H7 (cell line): ENCODE data around the gene ZFC3H1. TPM values are rescaled to one million over a fixed set of nuclear protein-coding genes. Genes with fewer than 3 reads are reported as not detected.

Experiments
- DNase-seq: peaks from one replicate; pipeline ENCODE4 v3.0.0; 2012
- H3K27me3 ChIP-seq: 2 replicates; pipeline ENCODE4 v1.6.0; 2011; ENCODE audit warnings: mild to moderate bottlenecking, low read length; ENCODE audit not compliant: control insufficient read depth, insufficient read depth
- H3K36me3 ChIP-seq: replicated peaks from 2 replicates; pipeline ENCODE4 v1.5.1; 2011; ENCODE audit warnings: low read length; ENCODE audit not compliant: control insufficient read depth, insufficient read depth
- H3K4me3 ChIP-seq: 2 replicates; pipeline ENCODE4 v1.5.1; 2011; ENCODE audit warnings: low read depth, mild to moderate bottlenecking, control low read depth, low read length, moderate library complexity; ENCODE audit not compliant: insufficient read depth
- total RNA-seq: library from RNA; depleted of rRNA; stranded (reverse); fragments of >200 nt; shearing (Covaris generic); gene quantifications from 2 replicates; pipeline ENCODE4 v1.2.3, GENCODE V29; 2014

The ZFC3H1 gene
- total RNA-seq, 1 experiment from 2014 or later, result 8.7 TPM

DNA sequence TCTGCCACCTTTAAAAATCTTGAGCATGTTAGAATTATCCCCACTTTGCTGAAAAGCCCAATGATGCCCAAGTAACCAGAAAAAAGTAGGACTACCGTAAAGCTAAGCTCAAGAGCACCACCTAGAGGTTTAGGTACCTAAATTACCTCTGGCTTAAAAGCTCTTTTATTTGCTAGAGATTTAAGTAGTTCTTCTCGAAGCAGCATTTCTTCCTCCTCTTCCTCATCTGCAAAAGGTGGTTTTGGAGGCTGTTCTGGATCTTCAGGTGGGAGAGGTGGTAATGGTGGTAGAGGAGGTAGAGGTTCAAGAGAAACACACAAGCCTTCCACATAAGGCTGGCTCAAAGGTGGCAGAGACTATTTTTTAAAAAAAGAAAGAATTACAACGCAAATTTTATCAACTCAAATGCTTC lies 26.9 kb downstream of the ZFC3H1 start:
- no peaks in the 10 kb centered on the region for H3K27me3 ChIP-seq
- peak; percentile 57 for DNase-seq
- peaks cover 26% of the 10 kb centered on the region for H3K36me3 ChIP-seq
- no peak overlapping the region for H3K4me3 ChIP-seq

DNA sequence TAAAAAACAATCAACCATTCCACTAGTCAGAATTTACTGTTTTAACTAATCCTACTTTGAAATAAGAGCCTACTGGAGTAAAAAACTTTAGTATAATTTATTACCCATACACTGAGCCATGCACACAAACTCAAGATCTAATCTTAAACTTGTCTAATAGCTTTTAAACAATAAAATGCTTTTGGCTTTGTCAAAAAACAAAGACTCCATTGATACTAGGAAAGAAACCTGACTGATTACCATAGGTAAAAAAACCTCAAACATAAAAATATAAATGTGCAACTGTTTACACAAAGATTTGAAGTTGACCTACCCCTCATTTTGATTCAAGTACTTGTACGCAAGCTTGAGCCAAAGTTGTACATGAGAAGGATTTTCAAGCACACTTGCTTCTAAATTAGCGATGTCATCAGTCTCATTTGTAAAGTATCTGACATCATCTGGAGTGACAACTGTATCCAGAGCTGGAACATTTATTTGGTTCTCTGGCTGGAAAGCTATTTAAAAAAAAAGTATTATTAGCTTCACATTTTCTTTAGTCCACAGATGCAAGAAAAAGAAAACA lies 36.1 kb downstream of the ZFC3H1 start:
- H3K36me3 ChIP-seq, result peaks cover 11% of the 10 kb centered on the region
- DNase-seq, result no peak

DNA sequence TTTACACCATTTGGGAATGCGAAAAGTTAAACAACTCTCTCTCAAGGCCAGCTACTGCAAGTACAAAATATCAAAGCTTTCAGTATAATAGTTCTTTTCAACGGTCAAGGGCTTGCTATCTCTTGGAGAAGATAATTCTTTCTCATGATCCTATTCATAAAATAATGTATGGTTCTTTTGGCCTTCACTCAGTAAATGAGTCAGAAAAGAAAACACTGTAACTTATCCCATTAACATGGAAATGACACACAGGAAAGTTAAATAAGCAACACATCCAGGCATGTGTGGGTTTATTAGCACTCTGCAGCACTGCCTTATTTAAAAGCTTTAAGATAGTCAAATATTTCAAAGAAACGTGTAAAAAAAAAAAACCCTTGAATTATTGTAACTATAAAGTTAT lies 36.9 kb downstream of the ZFC3H1 start:
- Histone ChIP-seq H3K4me3 (no peak overlapping the region), H3K27me3 (no peaks in the 10 kb centered on the region), H3K36me3 (peaks cover 10% of the 10 kb centered on the region)
- no peak for DNase-seq

More for the DNA sequence above, 36.1 kb downstream of the ZFC3H1 start:
- Histone ChIP-seq H3K4me3 (no peak overlapping the region), H3K27me3 (no peaks in the 10 kb centered on the region)

DNA sequence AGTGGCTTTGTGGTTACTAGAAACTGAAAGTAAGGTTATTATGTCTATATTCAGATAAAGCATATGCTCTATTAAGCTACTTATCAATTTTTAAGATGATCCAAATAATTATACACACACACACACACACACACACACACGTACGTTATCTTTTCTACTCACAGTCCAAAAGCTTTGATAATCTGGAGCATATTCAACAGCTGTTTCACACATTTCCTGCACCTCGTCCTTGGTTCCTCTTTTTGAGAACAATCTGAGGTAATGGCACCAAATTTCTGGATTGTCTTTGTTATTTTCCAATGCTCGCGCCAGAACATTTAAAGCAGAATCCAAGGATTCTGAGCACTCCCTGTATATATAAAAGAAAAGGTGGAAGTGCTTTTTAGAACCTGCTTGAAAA lies 37.5 kb downstream of the ZFC3H1 start:
- H3K4me3 ChIP-seq, result no peak overlapping the region
- H3K27me3 ChIP-seq, result no peaks in the 10 kb centered on the region
- peaks cover 8% of the 10 kb centered on the region for H3K36me3 ChIP-seq
- DNase-seq, result no peak

DNA sequence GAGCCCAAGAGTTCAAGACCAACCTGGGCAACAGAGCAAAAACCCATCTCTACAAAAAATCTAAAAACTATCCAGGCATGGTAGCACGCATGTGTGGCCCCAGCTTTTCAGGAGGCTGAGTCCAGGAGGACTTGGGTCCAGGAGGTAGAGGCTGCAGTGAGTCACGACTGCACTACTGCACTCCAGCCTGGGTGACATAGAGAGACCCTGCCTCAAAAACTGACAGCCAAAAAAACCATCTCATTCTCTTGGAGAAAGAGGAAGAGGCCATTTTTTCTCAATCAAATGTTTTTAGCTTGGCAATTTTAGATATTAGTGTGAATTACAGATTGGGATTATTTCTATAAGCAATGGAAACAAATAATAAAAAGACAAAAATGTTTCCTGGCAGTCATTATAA lies 38.2 kb downstream of the ZFC3H1 start:
- no peak for DNase-seq
- Histone ChIP-seq H3K4me3 (no peak overlapping the region), H3K36me3 (peaks cover 8% of the 10 kb centered on the region), H3K27me3 (no peaks in the 10 kb centered on the region)

DNA sequence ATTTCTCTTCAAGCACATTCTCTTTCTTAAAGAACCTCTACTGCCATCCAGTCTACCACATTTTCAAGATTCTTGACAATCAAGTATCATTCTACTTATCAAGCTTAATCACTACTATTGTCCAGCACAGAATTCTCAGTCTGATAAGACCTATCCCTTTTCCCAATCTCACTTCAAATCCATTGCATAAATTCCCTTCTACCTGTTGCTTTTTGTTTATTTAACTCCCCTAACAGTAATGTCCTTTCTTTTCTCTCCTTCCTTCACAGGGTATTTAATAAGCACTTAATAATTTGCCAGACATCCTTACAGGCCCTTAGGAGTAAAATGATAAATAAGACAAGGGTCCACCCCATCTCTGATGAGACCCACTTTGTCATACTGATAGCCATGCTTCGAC lies 41.7 kb downstream of the ZFC3H1 start:
- H3K27me3 ChIP-seq, result no peaks in the 10 kb centered on the region
- no peak for DNase-seq
- no peak overlapping the region for H3K4me3 ChIP-seq
- H3K36me3 ChIP-seq, result peaks cover 9% of the 10 kb centered on the region

DNA sequence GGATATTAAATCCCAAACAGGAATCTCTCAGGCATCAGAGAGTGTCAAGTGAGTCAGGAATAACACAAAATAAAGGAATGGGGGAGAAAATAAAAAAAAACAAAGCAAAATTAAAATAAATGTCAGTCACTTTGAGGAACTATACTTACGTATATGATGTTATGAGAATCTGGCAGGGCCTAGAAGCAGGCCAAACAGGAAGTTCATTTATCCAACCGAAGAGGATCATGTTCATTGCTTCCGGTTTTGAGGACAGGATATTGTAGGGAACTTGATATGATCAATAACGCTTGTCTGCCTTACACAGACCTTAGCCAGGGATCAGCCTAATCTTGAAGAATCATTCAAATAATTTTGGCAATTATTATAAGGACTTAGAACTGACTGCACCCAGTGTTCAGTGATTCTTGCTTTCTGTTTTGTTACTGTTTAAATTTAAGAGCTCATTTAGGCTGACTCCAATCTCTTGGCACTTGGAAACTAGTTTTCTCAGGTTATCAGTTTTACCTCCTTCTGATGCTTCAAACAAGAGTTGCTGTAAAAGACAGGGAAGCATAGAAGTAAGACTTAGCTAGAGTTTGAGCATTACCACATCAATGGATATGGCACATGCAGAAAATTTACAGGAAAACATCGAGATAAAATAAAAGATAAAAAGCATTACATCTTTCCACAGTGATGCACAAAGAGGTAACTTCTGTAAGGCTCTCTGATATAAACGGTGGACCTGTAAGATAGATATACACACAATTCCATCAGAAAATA lies 53.4 kb downstream of the ZFC3H1 start:
- H3K36me3 ChIP-seq, result peaks cover 16% of the 10 kb centered on the region
- no peak overlapping the region for H3K4me3 ChIP-seq

DNA sequence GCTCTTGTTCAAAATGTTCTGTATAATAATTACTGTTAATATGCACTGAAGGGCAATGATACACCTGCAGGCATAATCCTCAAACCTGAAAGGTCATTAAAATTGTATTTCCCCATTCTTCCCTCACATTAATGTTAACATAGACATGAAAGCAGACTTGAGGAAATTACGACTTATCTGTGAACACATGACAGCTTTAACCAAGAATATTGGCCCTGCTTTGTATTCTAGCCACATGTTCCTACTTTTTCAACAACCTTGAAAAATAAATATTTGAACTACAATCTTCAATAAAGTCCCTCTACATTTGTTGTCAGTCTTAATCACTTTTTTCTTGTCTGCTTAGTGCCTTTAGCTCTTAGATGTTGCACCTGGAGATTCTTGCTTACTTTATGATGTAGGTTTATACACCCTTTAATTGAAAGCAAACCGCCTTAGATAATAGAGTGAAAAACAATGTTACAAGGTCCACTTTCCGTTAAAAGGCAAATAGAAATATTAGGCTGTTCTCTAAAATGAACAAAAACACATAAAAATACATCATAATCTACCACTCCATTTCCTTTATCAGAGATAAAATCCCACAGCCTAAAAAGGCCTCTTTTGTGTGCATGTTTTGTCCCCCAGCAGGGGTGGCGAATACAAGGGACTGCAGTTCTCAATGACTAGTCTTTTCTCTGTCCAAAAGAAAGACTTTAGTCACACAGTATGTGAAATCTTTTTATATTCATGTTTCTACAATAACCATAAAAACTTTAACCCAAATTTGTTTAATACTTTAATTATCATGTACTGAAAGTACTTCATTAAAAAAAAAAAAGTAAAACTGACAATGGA lies 55.9 kb downstream of the ZFC3H1 start:
- Histone ChIP-seq H3K36me3 (peaks cover 11% of the 10 kb centered on the region), H3K27me3 (no peaks in the 10 kb centered on the region), H3K4me3 (no peak overlapping the region)
- DNase-seq, result no peak

More for the DNA sequence above, 53.4 kb downstream of the ZFC3H1 start:
- no peaks in the 10 kb centered on the region for H3K27me3 ChIP-seq
- DNase-seq, result no peak

DNA sequence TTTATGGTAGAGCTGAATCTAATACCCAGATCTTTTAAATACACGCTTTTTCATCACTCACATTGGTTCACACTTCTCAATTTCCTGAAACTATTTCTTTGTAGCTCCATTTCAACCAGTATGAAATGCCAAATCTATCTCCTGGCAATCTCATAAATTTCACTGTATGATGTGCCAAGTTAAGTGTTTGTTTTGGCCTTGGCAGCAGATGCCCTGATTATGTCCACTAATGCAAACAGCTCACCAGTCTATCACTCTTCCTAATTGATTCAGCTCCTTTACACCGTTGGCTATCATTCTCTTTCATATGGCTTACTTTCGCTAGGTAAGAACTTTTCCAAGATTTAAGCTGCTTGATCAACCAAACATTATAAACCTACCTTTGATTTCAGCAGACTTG lies 58.6 kb downstream of the ZFC3H1 start:
- Histone ChIP-seq H3K4me3 (no peak overlapping the region), H3K36me3 (peaks cover 2% of the 10 kb centered on the region), H3K27me3 (no peaks in the 10 kb centered on the region)
- no peak for DNase-seq

DNA sequence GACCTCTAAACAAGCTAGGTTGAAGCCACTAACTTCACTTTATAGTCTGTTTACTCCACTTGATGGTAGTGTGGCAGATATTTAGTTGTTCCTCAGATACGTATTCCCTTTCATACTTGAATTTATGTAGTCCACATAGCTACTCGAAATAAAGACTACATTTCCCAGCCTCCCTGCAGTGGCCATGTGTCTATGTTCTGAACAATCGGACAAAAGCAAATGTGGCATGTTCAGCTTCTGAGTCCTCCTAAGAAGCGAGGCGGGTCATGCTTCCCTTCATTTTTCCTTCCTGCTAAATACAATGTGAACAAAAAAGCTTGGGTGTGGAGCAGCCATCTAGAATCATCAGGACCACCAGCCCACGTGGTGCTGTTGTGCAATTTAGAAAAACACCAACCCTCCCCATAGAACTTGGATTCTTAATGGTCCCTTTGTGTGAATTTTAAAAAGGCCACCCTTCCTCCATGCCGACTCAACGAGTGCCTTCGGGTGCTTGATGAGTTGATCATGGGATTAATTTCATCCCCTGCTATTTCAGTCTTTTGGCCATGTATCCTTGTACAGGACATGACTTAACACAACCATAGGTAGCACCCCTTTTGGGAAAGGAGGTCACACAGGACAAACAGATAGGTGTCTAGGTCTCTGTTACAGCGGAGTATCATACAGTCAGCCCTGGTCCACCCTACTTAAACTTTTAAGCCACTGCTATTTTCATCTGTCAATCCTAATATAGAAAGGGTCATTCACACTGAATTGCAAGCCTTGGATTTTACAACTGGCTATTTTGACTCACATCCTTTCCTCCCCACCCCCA lies 60.7 kb downstream of the ZFC3H1 start:
- no peaks in the 10 kb centered on the region for H3K27me3 ChIP-seq
- no peak overlapping the region for H3K4me3 ChIP-seq
- DNase-seq, result no peak
- H3K36me3 ChIP-seq, result no peaks in the 10 kb centered on the region; the same call in 1 of the 2 replicates

DNA sequence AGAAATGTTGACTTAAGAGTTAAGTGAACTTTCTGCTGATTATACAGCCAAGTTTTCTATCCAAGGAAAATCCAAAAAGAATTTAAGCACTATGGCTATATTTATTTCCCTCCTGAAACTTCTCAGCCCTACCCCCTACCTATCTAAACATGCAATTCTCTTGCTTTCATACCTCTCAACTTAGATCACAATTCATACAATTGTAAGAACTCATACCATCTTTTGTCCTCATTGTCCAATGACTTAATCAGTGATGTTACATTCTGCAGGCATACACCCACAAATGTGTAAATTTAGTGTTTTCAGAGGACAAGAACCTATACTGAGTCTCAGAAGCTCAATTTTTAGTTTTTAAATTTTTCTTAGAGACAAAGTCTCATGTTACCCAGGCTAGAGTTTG lies 62.1 kb downstream of the ZFC3H1 start:
- Histone ChIP-seq H3K36me3 (no peaks in the 10 kb centered on the region), H3K4me3 (no peak overlapping the region), H3K27me3 (no peaks in the 10 kb centered on the region)
- DNase-seq, result no peak

DNA sequence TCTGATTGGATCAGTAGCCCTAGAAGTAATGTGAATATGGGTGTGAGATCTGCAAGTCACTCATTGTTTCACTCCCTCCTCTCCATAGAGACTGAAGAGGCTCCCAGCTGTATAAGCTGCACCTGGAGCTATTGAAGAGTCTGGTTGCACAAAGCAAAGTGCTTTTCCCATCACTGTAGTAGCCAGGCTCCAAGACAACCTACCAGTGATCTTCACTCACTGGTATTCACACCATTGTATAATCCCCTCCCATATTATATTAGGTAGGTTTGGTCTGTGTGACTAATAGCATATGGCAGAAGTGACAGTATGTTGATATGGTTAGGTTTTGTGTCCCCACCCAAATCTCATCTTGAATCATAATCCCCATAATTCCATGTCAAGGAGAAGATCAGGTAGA lies 64.4 kb downstream of the ZFC3H1 start:
- Histone ChIP-seq H3K27me3 (no peaks in the 10 kb centered on the region), H3K4me3 (no peak overlapping the region), H3K36me3 (no peaks in the 10 kb centered on the region)
- DNase-seq, result no peak

DNA sequence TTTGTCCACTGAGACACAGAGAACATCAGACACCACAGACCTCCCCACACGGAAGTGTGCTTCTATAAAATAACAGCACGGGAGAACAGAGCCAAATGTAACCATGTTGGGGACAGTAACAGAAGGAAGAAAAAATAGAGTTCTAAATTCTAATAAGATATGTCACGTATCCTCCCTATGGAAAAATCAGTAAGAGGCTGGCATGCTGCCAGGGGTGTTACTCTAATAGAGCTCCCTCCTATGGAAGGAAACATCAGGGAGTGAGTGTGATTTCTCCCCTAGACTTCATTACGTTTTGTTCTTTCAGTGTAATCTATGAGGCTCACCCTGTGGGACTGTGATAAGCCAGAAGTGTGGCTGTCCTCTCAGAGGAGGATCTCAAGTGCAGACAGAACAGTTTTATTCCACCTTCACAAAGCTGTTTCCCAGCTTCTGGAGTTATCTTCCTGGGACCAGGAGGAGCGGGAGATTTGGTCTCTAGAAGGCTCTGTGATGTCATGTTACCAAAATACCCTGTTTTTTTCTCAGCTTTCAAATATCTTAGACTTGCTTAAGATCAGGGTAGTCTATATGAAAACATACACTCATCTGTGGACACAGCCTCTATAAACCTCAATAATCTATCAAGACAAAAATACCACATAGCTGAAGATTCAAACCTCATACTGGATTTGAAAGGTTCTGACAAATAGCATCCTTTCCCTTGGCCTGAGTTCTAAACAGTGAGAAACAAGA lies 69.3 kb downstream of the ZFC3H1 start:
- H3K27me3 ChIP-seq, result no peaks in the 10 kb centered on the region
- DNase-seq, result no peak
- H3K36me3 ChIP-seq, result no peaks in the 10 kb centered on the region
- H3K4me3 ChIP-seq, result no peak overlapping the region

DNA sequence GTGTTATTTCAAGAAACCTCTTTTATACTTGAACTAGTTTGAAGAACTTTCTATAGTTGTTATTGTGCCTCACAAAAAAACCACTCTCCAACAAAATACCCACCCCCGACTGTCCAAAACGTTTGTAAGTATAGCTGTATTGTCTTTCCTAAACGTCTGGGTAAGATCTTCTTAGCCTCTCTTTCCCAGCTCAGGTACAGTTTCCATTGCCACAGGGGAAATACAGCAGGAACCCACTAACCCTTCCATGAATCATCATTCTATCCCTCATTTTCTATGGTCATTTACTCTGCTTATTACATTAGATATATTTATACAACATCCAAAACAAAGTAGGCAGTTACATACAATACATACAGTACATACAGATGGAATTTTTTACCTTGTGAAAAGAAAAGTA lies 70.8 kb downstream of the ZFC3H1 start:
- Histone ChIP-seq H3K4me3 (no peak overlapping the region), H3K36me3 (no peaks in the 10 kb centered on the region), H3K27me3 (no peaks in the 10 kb centered on the region)
- DNase-seq, result no peak
